Right atrium auricular region (tissue), 2 donors: ENCODE measurements around the gene CLEC5A. TPM values are rescaled to one million over a fixed set of nuclear protein-coding genes. Genes with fewer than 3 reads are reported as not detected.

Experiments
- DNase-seq: peaks from one replicate; pipeline ENCODE4 v3.0.0-alpha.2; 2019; ENCODE audit warnings: low spot score
- H3K27ac ChIP-seq, 2 donors: fragments of 200-600 bp; sonication (generic); 1 replicate in 1 of 2; 2 replicates in 1 of 2; pipeline ENCODE4 v1.5.1; 2016 to 2019
- H3K27me3 ChIP-seq, 2 donors: fragments of 200-600 bp; sonication (generic); one replicate each; pipeline versions ENCODE4 v1.5.1 to v1.6.0; 2017 to 2019
- H3K36me3 ChIP-seq: fragments of 200-600 bp; sonication (generic); one replicate; pipeline ENCODE4 v1.5.1; 2016
- H3K4me1 ChIP-seq, 2 donors: fragments of 200-600 bp; sonication (generic); one replicate each; pipeline versions ENCODE4 v1.5.1 to v1.6.0; 2017 to 2019
- H3K4me3 ChIP-seq, 2 donors: fragments of 200-600 bp; sonication (generic); 1 replicate in 1 of 2; 2 replicates in 1 of 2; pipeline ENCODE4 v1.5.1; 2017 to 2019; ENCODE audit warnings: mild to moderate bottlenecking in 1 of 2, moderate library complexity in 1 of 2
- H3K9me3 ChIP-seq, 2 donors: fragments of 200-600 bp; sonication (generic); one replicate each; pipeline ENCODE4 v1.5.1; 2019
- total RNA-seq, 2 donors: library from RNA; depleted of rRNA; stranded (reverse); fragments of >200 nt; gene quantifications; one replicate each; pipeline ENCODE4 v1.1.0, GENCODE V29; 2016
- TF ChIP-seq, protein P1 (sequence below), 2 donors: fragments of 200-600 bp; sonication (generic); IDR thresholded peaks; one replicate each; pipeline ENCODE4 v1.5.1; 2019; ENCODE audit warnings: antibody characterized with exemption in 2 of 2

Gene CLEC5A
- total RNA-seq, 2 donors from 2014 or later, result 1.0 to 1.7 TPM

- TF ChIP-seq, protein P1, sequence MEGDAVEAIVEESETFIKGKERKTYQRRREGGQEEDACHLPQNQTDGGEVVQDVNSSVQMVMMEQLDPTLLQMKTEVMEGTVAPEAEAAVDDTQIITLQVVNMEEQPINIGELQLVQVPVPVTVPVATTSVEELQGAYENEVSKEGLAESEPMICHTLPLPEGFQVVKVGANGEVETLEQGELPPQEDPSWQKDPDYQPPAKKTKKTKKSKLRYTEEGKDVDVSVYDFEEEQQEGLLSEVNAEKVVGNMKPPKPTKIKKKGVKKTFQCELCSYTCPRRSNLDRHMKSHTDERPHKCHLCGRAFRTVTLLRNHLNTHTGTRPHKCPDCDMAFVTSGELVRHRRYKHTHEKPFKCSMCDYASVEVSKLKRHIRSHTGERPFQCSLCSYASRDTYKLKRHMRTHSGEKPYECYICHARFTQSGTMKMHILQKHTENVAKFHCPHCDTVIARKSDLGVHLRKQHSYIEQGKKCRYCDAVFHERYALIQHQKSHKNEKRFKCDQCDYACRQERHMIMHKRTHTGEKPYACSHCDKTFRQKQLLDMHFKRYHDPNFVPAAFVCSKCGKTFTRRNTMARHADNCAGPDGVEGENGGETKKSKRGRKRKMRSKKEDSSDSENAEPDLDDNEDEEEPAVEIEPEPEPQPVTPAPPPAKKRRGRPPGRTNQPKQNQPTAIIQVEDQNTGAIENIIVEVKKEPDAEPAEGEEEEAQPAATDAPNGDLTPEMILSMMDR (IDR thresholded peaks at IDR 0.05), result no peak
- no peaks in the 10 kb centered on the region for H3K4me1 ChIP-seq
- DNase-seq, result no peak
These were observed 28.1 kb upstream of the CLEC5A start for GRCh38 chr7:141974831-141975230.

GRCh38 chr7:141973673-141974072 is 26.9 kb upstream of the CLEC5A start, which contains the start of gene TAS2R38:
TAS2R38 (minus strand) TSS chr7:141973773; CDS start chr7:141973689, 84 bp downstream.
- no peaks in the 10 kb centered on the region for H3K9me3 ChIP-seq
- no peaks in the 10 kb centered on the region for H3K4me1 ChIP-seq
- H3K36me3 ChIP-seq, result no peaks in the 10 kb centered on the region
- TF ChIP-seq, protein P1 (IDR thresholded peaks at IDR 0.05), result no peak
- no peaks in the 10 kb centered on the region for H3K27me3 ChIP-seq
- no peak for DNase-seq
- no peak within 1 kb of the TSS for H3K27ac ChIP-seq
- H3K4me3 ChIP-seq, result no peak within 1 kb of the TSS

More at GRCh38 chr7:141974831-141975230, 28.1 kb upstream of the CLEC5A start:
- H3K27ac ChIP-seq, result no peak overlapping the region
- H3K36me3 ChIP-seq, result no peaks in the 10 kb centered on the region
- no peak overlapping the region for H3K4me3 ChIP-seq
- H3K9me3 ChIP-seq, result no peaks in the 10 kb centered on the region
- H3K27me3 ChIP-seq, result no peaks in the 10 kb centered on the region

GRCh38 chr7:141960687-141961422 is 14.1 kb upstream of the CLEC5A start:
- TF ChIP-seq, protein P1 (IDR thresholded peaks at IDR 0.05), result no peak
- H3K36me3 ChIP-seq, result no peaks in the 10 kb centered on the region
- peaks cover 0 to 4% of the 10 kb centered on the region in 2 donors for H3K9me3 ChIP-seq
- DNase-seq, result no peak
- H3K27me3 ChIP-seq, result no peaks in the 10 kb centered on the region
- H3K4me1 ChIP-seq, result no peaks in the 10 kb centered on the region
- H3K4me3 ChIP-seq, result no peak overlapping the region
- no peak overlapping the region for H3K27ac ChIP-seq

DNA sequence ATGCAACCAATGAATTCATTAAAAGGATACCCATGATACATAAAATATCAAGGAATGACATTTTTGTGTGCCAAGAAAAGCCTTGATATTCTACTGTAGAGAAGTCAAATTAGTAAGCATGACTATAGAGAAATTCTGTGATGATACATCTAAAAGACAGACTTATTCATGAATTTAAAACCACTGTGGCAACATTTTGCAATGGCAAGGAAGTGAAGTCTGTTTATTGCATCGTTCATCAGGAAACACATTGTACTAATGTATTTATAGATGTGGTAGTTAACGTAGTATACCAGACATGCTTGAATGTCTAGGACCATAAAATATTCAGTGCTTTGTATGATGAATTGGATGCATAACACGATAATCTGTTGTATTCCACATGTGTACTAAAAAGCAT is 9.3 kb upstream of the CLEC5A start:
- Histone ChIP-seq H3K9me3 (no peaks in the 10 kb centered on the region), H3K27ac (no peak overlapping the region), H3K4me3 (no peak overlapping the region), H3K27me3 (no peaks in the 10 kb centered on the region), H3K36me3 (no peaks in the 10 kb centered on the region), H3K4me1 (no peaks in the 10 kb centered on the region)
- DNase-seq, result no peak
- TF ChIP-seq, protein P1 (IDR thresholded peaks at IDR 0.05), result no peak

- Histone ChIP-seq H3K4me3 (no peak overlapping the region), H3K27me3 (no peaks in the 10 kb centered on the region), H3K27ac (no peak overlapping the region), H3K9me3 (no peaks in the 10 kb centered on the region), H3K36me3 (no peaks in the 10 kb centered on the region), H3K4me1 (no peaks in the 10 kb centered on the region)
- DNase-seq, result no peak
- TF ChIP-seq, protein P1 (IDR thresholded peaks at IDR 0.05), result no peak
These were observed 7.6 kb upstream of the CLEC5A start for GRCh38 chr7:141954334-141954733.

DNA sequence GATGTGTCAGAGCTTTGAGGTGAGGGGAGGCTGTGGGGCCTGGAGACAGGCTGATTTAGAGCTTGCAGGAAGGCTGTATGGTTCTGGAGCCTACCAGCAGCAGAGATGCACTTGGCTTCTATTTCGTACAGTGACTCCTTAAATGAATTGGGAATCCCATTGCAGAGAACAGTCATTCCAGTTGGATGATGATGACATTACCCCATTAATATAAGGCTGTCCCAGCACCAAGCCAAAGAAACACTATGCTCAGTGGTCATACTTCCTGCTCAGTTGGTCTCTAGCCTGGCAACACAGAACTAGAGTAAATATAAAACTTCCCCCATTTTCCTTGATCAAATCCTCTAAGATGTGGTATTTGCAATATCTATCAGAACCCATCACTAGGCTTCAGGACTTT is 5.7 kb upstream of the CLEC5A start:
- H3K36me3 ChIP-seq, result no peaks in the 10 kb centered on the region
- TF ChIP-seq, protein P1 (IDR thresholded peaks at IDR 0.05), result no peak
- no peak overlapping the region for H3K4me3 ChIP-seq
- no peak overlapping the region for H3K27ac ChIP-seq
- no peaks in the 10 kb centered on the region for H3K4me1 ChIP-seq
- H3K27me3 ChIP-seq, result no peaks in the 10 kb centered on the region
- H3K9me3 ChIP-seq, result no peaks in the 10 kb centered on the region
- no peak for DNase-seq
